Spleen (tissue), 11 donors: ENCODE measurements around the gene CES3. TPM values are rescaled to one million over a fixed set of nuclear protein-coding genes. Genes with fewer than 3 reads are reported as not detected.
"Not testable (repeated sequence)": the region's sequence is repeated elsewhere in the genome, so short reads cannot be mapped to it uniquely, and the experiment has no call there.

Source experiments
- DNase-seq: peaks from one replicate; pipeline ENCODE4 v3.0.0-alpha.2; 2020
- H3K27ac ChIP-seq, 8 donors: fragments of 200-600 bp; sonication (generic) in 7 of 8; 1 replicate in 4 of 8; 2 replicates in 4 of 8; pipeline versions ENCODE4 v1.5.0 to v1.8.0; 2016 to 2021; ENCODE audit warnings: inconsistent platforms in 4 of 8, mild to moderate bottlenecking in 4 of 8, moderate library complexity in 1 of 8
- H3K27me3 ChIP-seq, 7 donors: fragments of 200-600 bp; sonication (generic) in 6 of 7; replicated peaks in 1 of 7; 1 replicate in 4 of 7; 2 replicates in 3 of 7; pipeline versions ENCODE4 v1.5.0 to v1.8.0; 2016 to 2021; ENCODE audit warnings: inconsistent platforms in 3 of 7, mild to moderate bottlenecking in 1 of 7
- H3K36me3 ChIP-seq, 6 donors: fragments of 200-600 bp; sonication (generic) in 5 of 6; 1 replicate in 4 of 6; 2 replicates in 2 of 6; pipeline versions ENCODE4 v1.5.0 to v1.8.0; 2016 to 2021; ENCODE audit warnings: inconsistent platforms in 2 of 6
- H3K4me1 ChIP-seq, 6 donors: fragments of 200-600 bp; sonication (generic) in 5 of 6; 1 replicate in 3 of 6; 2 replicates in 3 of 6; pipeline versions ENCODE4 v1.5.0 to v1.8.0; 2016 to 2021; ENCODE audit warnings: inconsistent platforms in 3 of 6
- H3K4me3 ChIP-seq, 8 donors: fragments of 200-600 bp; sonication (generic) in 7 of 8; 1 replicate in 4 of 8; 2 replicates in 4 of 8; pipeline versions ENCODE4 v1.5.0 to v1.8.0; 2016 to 2021; ENCODE audit warnings: inconsistent platforms in 4 of 8, mild to moderate bottlenecking in 4 of 8, moderate library complexity in 2 of 8
- H3K9me3 ChIP-seq, 8 donors: fragments of 200-600 bp; sonication (generic) in 7 of 8; 1 replicate in 4 of 8; 2 replicates in 4 of 8; pipeline versions ENCODE4 v1.5.0 to v1.8.0; 2016 to 2021; ENCODE audit warnings: inconsistent platforms in 4 of 8
- POLR2A ChIP-seq, 3 donors: fragments of 450-650 bp; IDR thresholded peaks; one replicate each; pipeline ENCODE4 v1.5.1; 2017; ENCODE audit warnings: antibody characterized with exemption in 3 of 3, mild to moderate bottlenecking in 1 of 3
- POLR2AphosphoS5 ChIP-seq, 3 donors: sonication (generic); formaldehyde crosslinking; IDR thresholded peaks; one replicate each; pipeline ENCODE4 v1.5.1; 2017; ENCODE audit warnings: antibody characterized with exemption in 3 of 3
- WGBS, 5 donors: extraction: QIAGEN DNeasy Blood & Tissue Kit in 3 of 5; methylation state at CpG; one replicate each; pipeline versions ENCODE4 v1.1.5 to v1.1.7; 2013 to 2018; 5-methylcytosine and 5-hydroxymethylcytosine counted together
- intact Hi-C: fragments of 100-400 bp; cut with DNase I; formaldehyde crosslinking; loops from one replicate; pipeline ENCODE4 v1.15.0; 2023; ENCODE audit warnings: low total_unique reads
- polyA plus RNA-seq, 3 donors: library from polyadenylated mRNA; stranded (reverse); fragments of 200-250 nt; gene quantifications; one replicate each; pipeline ENCODE4 v1.2.1, GENCODE V29; 2013
- total RNA-seq, 7 donors: library from RNA; depleted of rRNA in 3 of 7; stranded (reverse); fragments of >200 nt in 3 of 7; fragmentation: NEBNext Ultra II Directional in 4 of 7; extraction: Animal tissue kit (Norgen Biotek cat#: 25700) in 4 of 7; gene quantifications; one replicate each; pipeline versions ENCODE4 v1.1.0 to v1.2.1, GENCODE V29; 2016 to 2021
- TF ChIP-seq, protein P1 (sequence below), 11 experiments: fragments of 200-600 bp in 7 of 11; fragments of 450-650 bp in 4 of 11; sonication (generic) in 4 of 11; IDR thresholded peaks in 8 of 11; conservative IDR thresholded peaks in 3 of 11; 1 replicate in 7 of 11; 2 replicates in 4 of 11; pipeline versions ENCODE4 v1.4.0 to v1.8.0; 2016 to 2021; ENCODE audit warnings: antibody characterized with exemption in 11 of 11, inconsistent platforms in 4 of 11, mild to moderate bottlenecking in 1 of 11
- donor health status: healthy with polysubstance abuse.
- donor health status: DM: no; HTN: no; CAD: no; lungs with moderate emphysema.
- donor health status: DM: no; HTN: no; CAD: no.
- donor health status: Bipolar disorder and iron deficiency.
- donor health status: healthy.
- donor health status: DM: no; HTN: no; CAD: no.
- donor health status: DM: yes; HTN: yes; CAD: no.

CES3 gene
- total and polyA plus RNA-seq, 10 donors: 0.23 to 1.3 (median 0.34) TPM; not detected in 1

DNA sequence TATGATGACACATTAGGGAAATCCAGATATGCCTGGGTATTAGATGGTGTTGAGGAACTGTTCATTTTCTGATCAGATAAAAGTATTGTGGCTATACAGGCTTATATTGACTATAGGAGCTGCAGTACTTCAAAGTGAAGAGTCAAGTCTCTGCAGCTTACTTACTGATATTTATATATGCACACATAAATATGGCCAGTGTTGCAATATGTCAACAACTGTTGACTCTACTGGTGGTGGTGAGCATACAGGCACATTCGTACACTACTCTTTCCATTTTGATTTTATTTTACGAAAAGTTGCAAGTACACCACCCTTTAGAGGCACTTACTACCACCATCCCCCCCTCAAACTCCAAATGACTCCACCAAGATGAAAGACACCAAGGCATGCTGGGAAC lies 29.4 kb upstream of the CES3 start:
- 90 to 95% (median 94%) methylated on average over 2 of the region's 2 CpGs for WGBS, 5 donors
- H3K36me3 ChIP-seq: peaks cover 0 to 34% (median 11%) of the 10 kb centered on the region in 6 donors
- H3K4me3 ChIP-seq: no peak overlapping the region
- H3K9me3 ChIP-seq: no peaks in the 10 kb centered on the region
- peaks cover 30 to 55% (median 37%) of the 10 kb centered on the region in 6 donors for H3K4me1 ChIP-seq
- H3K27me3 ChIP-seq: peaks cover 0 to 1% (median 0%) of the 10 kb centered on the region in 7 donors
- intact Hi-C loops: no loop called here
- no peak overlapping the region for H3K27ac ChIP-seq
- no peak for DNase-seq
- TF ChIP-seq POLR2A (IDR thresholded peaks at IDR 0.05): no peak
- TF ChIP-seq POLR2AphosphoS5 (IDR thresholded peaks at IDR 0.05): no peak
- TF ChIP-seq, protein P1, sequence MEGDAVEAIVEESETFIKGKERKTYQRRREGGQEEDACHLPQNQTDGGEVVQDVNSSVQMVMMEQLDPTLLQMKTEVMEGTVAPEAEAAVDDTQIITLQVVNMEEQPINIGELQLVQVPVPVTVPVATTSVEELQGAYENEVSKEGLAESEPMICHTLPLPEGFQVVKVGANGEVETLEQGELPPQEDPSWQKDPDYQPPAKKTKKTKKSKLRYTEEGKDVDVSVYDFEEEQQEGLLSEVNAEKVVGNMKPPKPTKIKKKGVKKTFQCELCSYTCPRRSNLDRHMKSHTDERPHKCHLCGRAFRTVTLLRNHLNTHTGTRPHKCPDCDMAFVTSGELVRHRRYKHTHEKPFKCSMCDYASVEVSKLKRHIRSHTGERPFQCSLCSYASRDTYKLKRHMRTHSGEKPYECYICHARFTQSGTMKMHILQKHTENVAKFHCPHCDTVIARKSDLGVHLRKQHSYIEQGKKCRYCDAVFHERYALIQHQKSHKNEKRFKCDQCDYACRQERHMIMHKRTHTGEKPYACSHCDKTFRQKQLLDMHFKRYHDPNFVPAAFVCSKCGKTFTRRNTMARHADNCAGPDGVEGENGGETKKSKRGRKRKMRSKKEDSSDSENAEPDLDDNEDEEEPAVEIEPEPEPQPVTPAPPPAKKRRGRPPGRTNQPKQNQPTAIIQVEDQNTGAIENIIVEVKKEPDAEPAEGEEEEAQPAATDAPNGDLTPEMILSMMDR (IDR thresholded peaks at IDR 0.05 in 8 of 11, conservative IDR thresholded peaks at IDR 0.05 in 3 of 11): no peak

DNA sequence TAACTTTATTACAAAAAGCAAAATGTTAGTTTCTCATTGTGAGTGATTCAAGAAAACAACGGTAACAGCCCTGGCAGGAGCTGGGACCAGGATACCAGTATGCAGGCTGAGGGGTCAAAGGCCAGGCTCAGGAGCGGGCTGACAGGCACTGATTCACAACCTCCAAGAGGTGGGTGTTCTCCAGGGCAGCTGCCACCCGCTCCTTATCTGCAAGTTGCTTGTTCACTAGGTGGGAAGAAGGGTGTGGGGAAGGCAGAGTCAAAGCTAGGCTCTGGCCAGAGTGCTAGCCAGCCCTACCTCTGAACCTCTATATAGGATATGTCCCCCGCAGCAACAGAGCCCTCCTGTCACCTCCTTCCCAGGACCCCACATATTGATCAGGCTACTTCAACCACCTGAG lies 29.0 kb upstream of the CES3 start:
- 90 to 98% (median 93%) methylated on average over 4 of the region's 4 CpGs for WGBS, 5 donors
- Histone ChIP-seq H3K4me1 (peaks cover 31 to 55% (median 40%) of the 10 kb centered on the region in 6 donors), H3K27ac (peak overlapping the region in 1 of 8 donors; percentile 98), H3K9me3 (no peaks in the 10 kb centered on the region), H3K4me3 (no peak overlapping the region), H3K36me3 (peaks cover 0 to 36% (median 11%) of the 10 kb centered on the region in 6 donors), H3K27me3 (no peaks in the 10 kb centered on the region)
- TF ChIP-seq POLR2A (IDR thresholded peaks at IDR 0.05): no peak
- TF ChIP-seq, protein P1 (IDR thresholded peaks at IDR 0.05 in 8 of 11, conservative IDR thresholded peaks at IDR 0.05 in 3 of 11): no peak
- TF ChIP-seq POLR2AphosphoS5 (IDR thresholded peaks at IDR 0.05): no peak
- no peak for DNase-seq
- intact Hi-C loops: no loop called here

DNA sequence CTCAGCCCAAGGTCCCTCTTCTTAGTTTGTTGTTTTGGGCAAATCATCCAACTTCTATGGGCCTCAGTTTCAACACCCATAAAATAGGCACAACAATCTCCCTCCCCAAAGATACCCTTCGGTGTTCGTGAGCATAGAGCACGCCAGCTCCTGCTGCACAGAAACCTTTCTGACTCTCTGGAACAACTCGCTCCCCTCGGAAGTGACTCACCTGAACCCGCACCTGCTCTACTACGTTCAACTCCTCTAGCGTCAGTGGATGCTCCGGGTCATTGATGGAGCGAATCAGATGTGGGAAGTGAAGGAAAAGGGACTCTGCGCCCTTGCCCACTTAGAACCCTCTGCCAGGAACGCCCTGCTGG lies 27.3 kb upstream of the CES3 start:
- H3K27ac ChIP-seq: peak overlapping the region; percentile 78 to 98 (median 94)
- 2 to 5% (median 3%) methylated on average over 10 to 12 of the region's 12 CpGs for WGBS, 5 donors
- H3K36me3 ChIP-seq: peaks cover 0 to 53% (median 16%) of the 10 kb centered on the region in 6 donors
- no peaks in the 10 kb centered on the region for H3K27me3 ChIP-seq
- TF ChIP-seq POLR2A (IDR thresholded peaks at IDR 0.05): no peak
- TF ChIP-seq, protein P1 (IDR thresholded peaks at IDR 0.05 in 8 of 11, conservative IDR thresholded peaks at IDR 0.05 in 3 of 11): no peak
- no peak for TF ChIP-seq POLR2AphosphoS5 (IDR thresholded peaks at IDR 0.05)
- peaks cover 31 to 66% (median 49%) of the 10 kb centered on the region in 6 donors for H3K4me1 ChIP-seq
- peak overlapping the region; percentile 60 to 98 (median 95) for H3K4me3 ChIP-seq
- no peaks in the 10 kb centered on the region for H3K9me3 ChIP-seq
- intact Hi-C loops: no loop called here
- DNase-seq: no peak

DNA sequence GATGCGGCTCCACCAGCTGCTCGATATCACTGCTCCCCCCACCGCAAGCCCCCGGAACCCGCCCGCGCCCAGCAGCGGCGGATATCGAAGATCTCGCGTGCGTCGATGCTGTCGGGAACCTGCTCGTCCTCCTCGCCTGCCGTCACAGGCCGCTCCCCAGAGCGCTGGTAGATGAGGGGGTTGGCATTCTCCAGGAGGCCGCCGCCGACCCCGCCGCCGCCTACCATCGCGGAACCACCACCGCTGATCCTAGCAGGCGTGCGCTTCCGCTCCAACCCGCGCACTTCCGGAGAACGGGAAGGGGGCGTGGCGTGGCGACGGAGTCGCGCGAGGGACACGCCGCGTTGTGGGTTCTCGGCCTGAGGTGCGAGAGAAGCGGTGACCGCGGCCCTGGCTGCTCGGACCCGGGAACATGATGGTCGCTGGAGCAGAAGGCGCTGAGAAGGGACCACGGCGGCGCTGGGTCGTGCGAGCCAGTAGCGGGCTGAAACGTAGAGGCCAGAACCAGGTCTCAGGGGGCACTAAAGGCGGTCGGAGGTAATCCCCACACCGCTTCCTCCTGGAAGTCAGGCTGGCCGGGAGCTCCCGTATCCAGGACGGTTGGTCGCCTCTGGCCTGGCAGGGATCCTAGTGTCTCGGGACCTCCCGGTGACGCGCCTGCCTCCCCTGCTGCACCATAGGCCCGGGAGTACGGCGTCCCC lies 26.8 kb upstream of the CES3 start, which contains the start of gene CIAO2B:
Gene CIAO2B, minus strand, starts transcription at position 265 of the 701 bp plus-strand sequence. Its CDS starts 38 bp downstream, at position 227.
- peaks cover 31 to 67% (median 51%) of the 10 kb centered on the region in 6 donors for H3K4me1 ChIP-seq
- no peaks in the 10 kb centered on the region for H3K27me3 ChIP-seq
- TF ChIP-seq POLR2AphosphoS5 (IDR thresholded peaks at IDR 0.05) (peak; percentile 99), POLR2A (IDR thresholded peaks at IDR 0.05) (peak in 2 of 3 donors; percentile 50 to 65)
- TF ChIP-seq, protein P1 (IDR thresholded peaks at IDR 0.05 in 8 of 11, conservative IDR thresholded peaks at IDR 0.05 in 3 of 11): peak in 2 of 11 experiments; percentile 19 to 29
- H3K36me3 ChIP-seq: peaks cover 0 to 58% (median 21%) of the 10 kb centered on the region in 6 donors
- peak within 1 kb of the TSS; percentile 78 to 98 (median 94) for H3K27ac ChIP-seq
- WGBS, 5 donors: 0 to 2% (median 0%) methylated on average over 50 to 76 of the region's 76 CpGs
- no peaks in the 10 kb centered on the region for H3K9me3 ChIP-seq
- DNase-seq: peak; percentile 98
- intact Hi-C loops: no loop called here
- H3K4me3 ChIP-seq: peak within 1 kb of the TSS; percentile 60 to 98 (median 95)

DNA sequence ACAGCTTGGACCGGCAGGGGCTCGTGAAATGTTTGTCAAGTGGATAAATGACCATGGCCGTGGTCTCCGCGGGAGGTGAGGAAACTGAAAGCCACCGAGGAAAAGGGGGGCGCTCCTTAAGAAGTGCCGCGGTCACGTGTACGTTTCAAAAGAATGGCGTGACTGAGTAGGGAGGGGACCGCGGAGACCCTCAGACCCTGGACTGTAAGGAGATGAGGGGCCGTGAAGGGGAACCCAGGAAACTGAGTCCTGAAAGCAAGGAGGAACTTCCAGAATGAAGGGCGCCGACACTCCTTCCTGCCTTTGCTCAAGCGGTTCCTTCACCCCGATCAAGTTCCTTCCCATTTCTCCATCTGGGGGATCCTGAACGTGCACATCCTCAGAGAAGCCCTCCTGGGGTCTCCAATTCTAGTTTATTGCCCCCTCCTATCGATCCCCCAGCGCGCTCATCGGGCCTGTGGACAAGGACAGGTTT lies 26.2 kb upstream of the CES3 start:
- peak overlapping the region; percentile 60 to 98 (median 95) for H3K4me3 ChIP-seq
- peak overlapping the region; percentile 78 to 98 (median 94) for H3K27ac ChIP-seq
- H3K27me3 ChIP-seq, intact Hi-C loops, H3K9me3 ChIP-seq, DNase-seq: not testable (repeated sequence)
- peaks cover 0 to 64% (median 26%) of the 10 kb centered on the region in 6 donors for H3K36me3 ChIP-seq
- H3K4me1 ChIP-seq: peaks cover 31 to 67% (median 51%) of the 10 kb centered on the region in 6 donors
- 3 to 7% (median 6%) methylated on average over 20 to 24 of the region's 24 CpGs for WGBS, 5 donors
